MV-4-11 (cell line): Measurements from ENCODE around the gene UCN3.

Experiments used
- DNase-seq: peaks from one replicate; lab custom pipeline; 2025; lab: John Stamatoyannopoulos, UW

Gene UCN3

GRCh38 chr10:5364890-5365338 lies at the start of gene UCN3:
UCN3 (plus strand) TSS chr10:5364966; CDS start chr10:5373721, 8,755 bp downstream.
- DNase-seq: no peak

GRCh38 chr10:5317547-5318107 lies 47.1 kb upstream of the UCN3 start:
- peak; percentile 70 for DNase-seq

GRCh38 chr10:5318148-5318547 lies 46.6 kb upstream of the UCN3 start:
- no peak for DNase-seq

- no peak for DNase-seq
Observed at GRCh38 chr10:5319863-5320262, 44.9 kb upstream of the UCN3 start.

- DNase-seq: peak; percentile 58
Observed at GRCh38 chr10:5321273-5321672, 43.5 kb upstream of the UCN3 start.

- DNase-seq: no peak
Observed at GRCh38 chr10:5323446-5323845, 41.3 kb upstream of the UCN3 start.

GRCh38 chr10:5325076-5325475 lies 39.7 kb upstream of the UCN3 start:
- no peak for DNase-seq

- peak; percentile 76 for DNase-seq
Observed at GRCh38 chr10:5334196-5334880, 30.4 kb upstream of the UCN3 start.

- no peak for DNase-seq
Observed at GRCh38 chr10:5338010-5338409, 26.8 kb upstream of the UCN3 start.

GRCh38 chr10:5343092-5343491 lies 21.7 kb upstream of the UCN3 start:
- DNase-seq: no peak

- peak; percentile 9 for DNase-seq
Observed at GRCh38 chr10:5343561-5343960, 21.2 kb upstream of the UCN3 start.

GRCh38 chr10:5343979-5344378 lies 20.8 kb upstream of the UCN3 start:
- no peak for DNase-seq

GRCh38 chr10:5344746-5345145 lies 20.0 kb upstream of the UCN3 start:
- DNase-seq: no peak

GRCh38 chr10:5346881-5347280 lies 17.9 kb upstream of the UCN3 start:
- no peak for DNase-seq

- DNase-seq: no peak
Observed at GRCh38 chr10:5349362-5349761, 15.4 kb upstream of the UCN3 start.

GRCh38 chr10:5354068-5354467 lies 10.7 kb upstream of the UCN3 start:
- DNase-seq: peak; percentile 85

GRCh38 chr10:5355594-5356301 lies 9.0 kb upstream of the UCN3 start:
- no peak for DNase-seq

GRCh38 chr10:5356302-5356763 lies 8.4 kb upstream of the UCN3 start:
- DNase-seq: peak; percentile 88

GRCh38 chr10:5360318-5360915 lies 4.3 kb upstream of the UCN3 start:
- no peak for DNase-seq

- DNase-seq: no peak
Observed at GRCh38 chr10:5361966-5362365, 2.8 kb upstream of the UCN3 start.

GRCh38 chr10:5362873-5363272 lies 1.9 kb upstream of the UCN3 start:
- DNase-seq: no peak

- no peak for DNase-seq
Observed at GRCh38 chr10:5364374-5364773, 392 bp upstream of the UCN3 start.

GRCh38 chr10:5365928-5366327 lies 1.2 kb downstream of the UCN3 start:
- no peak for DNase-seq
